GM21529 (cell line): ENCODE results near the gene XAF1.
"Not testable (repeated sequence)": the region's sequence is repeated elsewhere in the genome, so short reads cannot be mapped to it uniquely, and the experiment has no call there.

Source experiments
- ATAC-seq: cut with Tn5 transposase; IDR thresholded peaks from one replicate; pipeline ENCODE4 v1.9.1; 2021; ENCODE audit not compliant: unreplicated experiment

XAF1 gene

DNA sequence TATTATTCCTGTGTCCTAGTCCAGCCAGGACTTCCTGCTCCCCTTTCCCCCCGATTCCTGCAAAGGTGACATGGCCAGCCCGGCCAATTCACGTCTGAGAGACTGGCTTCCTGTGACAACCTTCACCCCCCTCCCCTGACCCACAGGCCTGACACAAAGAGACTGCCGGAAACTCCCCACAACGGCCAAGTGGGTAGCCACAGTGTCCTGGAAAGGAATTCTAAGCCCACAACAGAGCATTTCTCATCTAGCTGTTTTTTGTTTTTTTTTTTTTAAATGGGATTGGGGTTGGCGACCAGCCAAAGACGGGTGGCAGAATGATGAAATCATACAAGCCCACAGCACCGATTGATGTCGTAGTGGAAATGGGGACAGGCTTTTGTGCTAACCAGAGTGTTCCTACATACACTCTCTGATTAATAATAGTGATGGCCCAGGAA is 2.8 kb upstream of the XAF1 start:
- ATAC-seq: no peak

DNA sequence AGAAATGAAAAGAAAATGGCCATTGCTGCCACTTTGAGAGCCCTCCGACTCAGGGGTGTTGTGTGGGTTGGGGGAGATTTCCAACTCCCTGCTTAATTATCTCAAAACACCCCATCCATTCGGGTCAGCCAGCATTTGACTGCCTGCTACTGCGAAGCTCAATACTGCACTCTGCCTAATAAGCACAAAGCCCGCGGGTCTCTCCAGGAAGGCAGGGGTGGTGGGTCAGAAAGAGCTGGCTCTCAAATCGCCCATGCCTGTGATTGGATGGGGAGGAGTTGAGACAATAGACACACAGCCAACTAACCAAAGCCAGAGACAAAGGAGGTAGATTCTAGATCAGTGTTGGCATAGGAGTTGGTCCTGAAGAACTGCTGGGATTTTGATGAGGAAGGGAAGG is 2.3 kb upstream of the XAF1 start:
- no peak for ATAC-seq

DNA sequence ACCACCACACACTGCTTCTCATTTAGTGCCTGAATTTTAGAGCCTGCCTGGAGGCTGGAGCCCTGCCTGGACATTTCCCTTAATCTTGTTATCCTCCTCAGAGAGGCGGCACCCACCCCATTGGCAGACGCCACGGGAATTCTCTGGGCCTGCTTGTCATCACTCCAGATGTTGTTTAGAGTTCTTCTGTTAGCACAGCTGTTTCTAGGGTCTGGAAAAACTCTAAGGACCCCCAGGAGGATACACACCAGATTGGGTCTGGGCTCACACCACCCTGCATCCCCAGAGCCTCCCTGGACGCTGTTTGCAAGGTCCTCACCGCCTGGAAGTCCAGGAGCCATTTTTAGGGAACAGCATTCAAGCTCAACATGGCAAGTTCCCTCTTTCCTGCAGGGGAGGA is 565 bp upstream of the XAF1 start:
- ATAC-seq: no peak

GRCh38 chr17:6756425-6757031 is 682 bp downstream of the XAF1 start:
- peak; percentile 11 for ATAC-seq

DNA sequence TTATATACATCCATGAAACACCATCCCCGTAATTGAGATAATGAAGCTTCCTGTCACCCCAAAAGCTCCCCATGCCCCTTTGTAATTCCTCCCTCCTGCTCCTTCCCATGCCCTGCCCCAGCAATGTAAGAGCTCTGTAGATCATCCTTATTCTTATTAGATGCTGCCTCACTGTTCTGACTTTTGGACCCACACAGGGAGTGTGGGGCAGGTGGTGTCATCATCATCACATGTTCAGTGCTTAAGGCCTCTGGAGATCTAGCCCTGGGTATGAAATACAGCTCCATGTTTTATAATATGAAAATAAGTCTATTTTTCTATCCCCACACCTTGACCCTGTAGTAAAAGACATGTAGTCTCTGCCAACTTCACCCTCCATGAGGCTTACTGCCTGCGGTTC is 1.9 kb downstream of the XAF1 start:
- ATAC-seq: no peak

- ATAC-seq: no peak
These were observed 5.9 kb downstream of the XAF1 start for GRCh38 chr17:6761779-6762178.

DNA sequence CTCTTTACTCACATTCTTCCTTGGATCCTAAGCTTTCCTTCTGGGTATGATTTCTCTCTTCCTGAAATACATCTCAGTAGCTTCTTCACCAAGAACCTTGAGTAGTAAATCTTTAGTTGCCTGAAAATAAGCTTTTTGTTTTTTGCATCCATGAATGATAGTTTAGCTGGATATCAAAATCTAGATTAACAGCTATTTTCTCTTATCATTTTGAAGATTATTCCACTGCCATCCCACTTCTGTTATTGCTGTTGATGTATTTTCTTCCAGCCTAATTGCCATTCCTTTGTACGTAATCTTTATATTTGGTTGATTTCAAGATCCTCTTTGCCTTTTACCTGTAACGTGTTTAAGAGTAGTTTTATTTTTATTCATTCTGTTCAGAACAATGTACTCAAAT is 12.6 kb downstream of the XAF1 start:
- no peak for ATAC-seq

GRCh38 chr17:6772016-6772415 is 16.2 kb downstream of the XAF1 start:
- ATAC-seq: no peak

DNA sequence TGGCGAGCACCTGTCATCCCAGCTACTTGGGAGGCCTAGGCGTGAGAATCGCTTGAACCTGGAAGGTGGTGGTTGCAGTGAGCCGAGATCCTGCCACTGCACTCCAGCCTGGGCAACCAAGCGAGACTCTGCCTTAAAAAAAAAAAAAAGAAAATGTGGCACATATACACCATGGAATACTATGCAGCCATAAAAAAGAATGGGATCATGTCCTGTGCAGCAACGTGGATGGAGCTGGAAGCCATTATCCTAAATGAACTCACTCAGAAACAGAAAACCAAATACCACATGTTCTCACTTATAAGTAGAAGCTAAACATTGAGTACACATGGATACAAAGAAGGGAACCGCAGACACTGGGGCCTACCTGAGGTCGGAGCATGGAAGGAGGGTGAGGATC is 19.1 kb downstream of the XAF1 start:
- ATAC-seq: not testable (repeated sequence)

GRCh38 chr17:6775871-6776405 is 20.1 kb downstream of the XAF1 start, which contains the start of gene FBXO39:
FBXO39 (plus strand) TSS chr17:6776215; CDS start chr17:6779869, 3,654 bp downstream.
- no peak for ATAC-seq

- no peak for ATAC-seq
These were observed 23.6 kb downstream of the XAF1 start for GRCh38 chr17:6779411-6779810.

GRCh38 chr17:6780001-6780400 is 24.2 kb downstream of the XAF1 start:
- ATAC-seq: no peak

DNA sequence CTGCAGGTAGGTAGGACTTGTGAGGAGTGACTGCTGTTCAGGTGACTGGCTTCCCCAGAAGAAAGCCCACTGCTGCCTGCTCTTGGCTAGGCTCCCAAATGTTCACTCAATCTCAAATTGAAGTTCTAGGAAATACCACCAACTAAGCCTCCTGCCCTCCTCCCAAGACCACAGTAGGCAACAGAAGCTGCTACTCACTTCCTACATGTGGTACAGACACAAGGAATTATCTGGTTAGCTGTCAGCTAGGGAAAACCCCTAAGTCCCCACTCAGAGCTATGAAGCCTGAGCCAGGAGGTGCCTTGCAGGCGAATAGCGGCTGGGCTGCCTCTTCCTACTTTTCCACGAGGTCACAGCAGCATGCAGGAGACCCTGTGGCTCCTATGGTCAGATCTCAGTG is 25.0 kb downstream of the XAF1 start:
- no peak for ATAC-seq

DNA sequence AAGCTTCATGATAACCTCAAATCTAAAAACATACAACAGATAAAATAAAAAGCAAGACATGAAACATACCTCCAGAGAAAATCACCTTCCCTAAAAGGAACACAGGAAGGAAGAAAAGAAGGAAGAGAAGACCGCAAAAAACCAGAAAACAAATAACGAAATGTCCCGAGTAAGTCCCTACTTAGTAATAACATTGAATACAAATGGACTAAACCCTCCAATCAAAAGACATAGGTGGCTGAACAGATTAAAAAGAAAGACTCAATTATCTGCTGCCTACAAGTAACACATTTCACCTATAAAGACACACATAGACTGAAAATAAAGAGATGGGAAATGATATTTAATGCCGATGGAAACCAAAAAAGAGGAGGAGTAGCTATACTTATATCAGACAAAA is 26.4 kb downstream of the XAF1 start:
- ATAC-seq: no peak

DNA sequence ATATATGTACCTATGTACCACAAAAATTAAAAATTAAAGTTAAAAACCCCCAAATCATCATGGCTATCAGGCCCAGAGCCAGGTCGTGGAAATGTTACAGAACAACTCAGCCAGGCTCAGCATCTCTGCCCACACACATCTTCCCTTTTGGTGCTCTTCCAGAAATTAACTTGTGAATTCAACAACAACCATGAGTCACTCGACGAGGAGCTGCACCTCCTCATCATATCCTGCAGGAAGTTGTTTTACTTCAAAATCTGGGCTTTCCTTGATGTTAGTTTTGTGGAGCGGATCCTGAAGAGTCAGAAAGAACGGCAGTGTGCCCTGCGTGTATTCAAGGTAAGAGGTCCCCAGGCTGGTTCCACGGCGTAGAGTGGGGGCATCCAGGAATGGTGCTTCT is 30.8 kb downstream of the XAF1 start:
- no peak for ATAC-seq

- no peak for ATAC-seq
These were observed 31.3 kb downstream of the XAF1 start for GRCh38 chr17:6787081-6787693.

DNA sequence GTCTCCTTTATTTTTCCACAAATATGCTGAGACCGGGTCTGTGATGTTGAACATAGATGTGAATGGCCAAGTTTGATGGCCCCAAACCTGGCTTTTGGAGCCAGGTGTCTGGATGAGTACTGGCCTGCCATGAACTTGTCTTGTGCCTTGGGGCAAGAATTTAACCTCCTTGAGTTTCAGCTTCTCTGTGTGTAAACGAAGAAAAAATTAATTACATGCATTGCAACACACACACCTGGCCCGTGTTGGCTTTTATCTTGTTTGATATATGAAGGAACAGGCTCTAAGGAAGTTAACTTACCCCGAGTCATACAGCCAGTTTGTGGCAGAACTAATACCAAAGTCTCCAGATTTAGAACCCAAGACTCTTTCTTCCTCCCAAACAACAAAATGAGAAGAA is 33.3 kb downstream of the XAF1 start:
- ATAC-seq: no peak

DNA sequence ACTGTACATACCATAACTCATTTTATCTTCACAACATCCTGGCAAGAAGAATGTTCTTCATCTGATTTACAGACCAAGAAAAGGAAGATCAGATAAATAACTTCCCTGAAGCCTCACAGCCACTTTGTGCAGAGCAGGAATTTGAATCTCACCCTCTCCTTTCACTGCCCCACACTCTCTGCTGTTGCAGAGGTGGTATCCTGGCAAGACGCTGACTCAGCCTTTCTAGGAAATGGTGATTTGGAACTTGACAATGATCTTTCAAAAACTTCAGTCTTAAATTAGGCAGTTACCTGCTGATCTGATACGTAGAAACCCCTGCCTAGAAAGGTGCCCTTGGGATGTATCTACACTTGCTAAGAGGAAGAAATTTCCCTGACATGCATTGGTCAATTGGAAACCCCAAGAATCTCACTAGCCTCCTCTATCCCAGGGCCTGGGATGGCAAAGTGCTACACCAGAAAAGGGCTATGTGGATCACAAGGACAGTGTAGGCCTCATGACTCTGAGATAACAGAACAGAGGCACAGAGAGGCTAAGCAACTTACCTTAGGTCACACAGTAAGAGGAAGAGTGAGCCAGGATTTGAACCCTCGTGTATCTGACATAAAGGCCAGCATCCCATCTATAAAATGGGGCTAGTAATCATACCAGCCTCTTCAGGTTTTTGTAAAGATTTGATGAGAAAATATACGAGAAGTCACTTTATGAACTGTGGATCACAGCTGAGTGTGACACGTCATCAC is 38.1 kb downstream of the XAF1 start:
- no peak for ATAC-seq

GRCh38 chr17:6796017-6796886 is 40.4 kb downstream of the XAF1 start:
- no peak for ATAC-seq

DNA sequence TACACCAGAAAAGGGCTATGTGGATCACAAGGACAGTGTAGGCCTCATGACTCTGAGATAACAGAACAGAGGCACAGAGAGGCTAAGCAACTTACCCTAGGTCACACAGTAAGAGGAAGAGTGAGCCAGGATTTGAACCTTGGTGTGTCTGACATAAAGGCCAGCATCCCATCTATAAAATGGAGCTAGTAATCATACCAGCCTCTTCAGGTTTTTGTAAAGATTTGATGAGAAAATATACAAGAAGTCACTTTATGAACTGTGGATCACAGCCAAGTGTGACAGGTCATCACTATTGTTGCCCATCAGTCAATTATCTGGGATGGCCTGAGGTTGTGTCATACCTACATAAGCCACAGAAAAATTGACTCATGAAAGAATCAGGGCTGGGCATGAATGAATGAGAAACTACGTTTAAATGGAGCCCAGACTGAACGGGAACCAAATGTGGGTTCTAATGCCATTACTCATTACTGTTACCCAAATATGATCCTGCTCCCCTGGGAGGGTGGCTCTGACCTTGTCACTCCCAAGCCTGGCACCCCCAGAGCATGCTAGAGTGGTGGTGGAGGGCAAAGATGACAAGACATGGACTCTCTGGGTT is 41.1 kb downstream of the XAF1 start:
- ATAC-seq: no peak
